ENCODE results near the gene TBC1D2B. TPM values are rescaled to one million over a fixed set of nuclear protein-coding genes. Genes with fewer than 3 reads are reported as not detected.

Gene TBC1D2B
- total and polyA plus RNA-seq, 2 of the 4 experiments (the other 2 are of a cell fraction) = 17.7 to 28.3 TPM

GRCh38 chr15:77974416-77975331, 102.8 kb downstream of the TBC1D2B start:
- Histone ChIP-seq H2AK9ac (replicated peaks; ENCODE audit: low read depth, low read length, poor library complexity) (no peak overlapping the region), H3K4me1 (ENCODE audit: control insufficient read depth, insufficient read depth, low read length) (peaks cover 13% of the 10 kb centered on the region), H3K23ac (ENCODE audit: low read depth, low read length) (no peak overlapping the region), H4K91ac (ENCODE audit: insufficient read depth, low read depth, low read length) (no peak overlapping the region), H3K27ac (ENCODE audit: insufficient read depth, low read length) (no peak overlapping the region), H4K8ac (ENCODE audit: low read depth in 2 of 2, low read length in 2 of 2) (no peak overlapping the region), H4K5ac (ENCODE audit: low read depth, low read length) (no peak overlapping the region), H3K4me3 (ENCODE audit: insufficient read depth, low read depth, low read length) (no peak overlapping the region), H3K36me3 (ENCODE audit: control insufficient read depth, insufficient read depth, low read length) (no peaks in the 10 kb centered on the region), H2BK20ac (ENCODE audit: low read depth, low read length) (no peak overlapping the region), H2BK15ac (ENCODE audit: low read depth, low read length) (no peak overlapping the region), H3K4ac (ENCODE audit: low read depth, low read length) (no peak overlapping the region), H3K56ac (ENCODE audit: extremely low read depth, insufficient read depth, low read length) (no peak overlapping the region), H2BK120ac (ENCODE audit: low read depth, low read length) (no peak overlapping the region), H3K18ac (ENCODE audit: low read depth, low read length) (no peak overlapping the region), H3K14ac (replicated peaks; ENCODE audit: low read depth, low read length) (no peak overlapping the region; the same call in 1 of the 2 replicates), H3K9ac (ENCODE audit: low read depth, low read length) (no peak overlapping the region), H3K79me1 (ENCODE audit: low read depth in 1 of 2, low read length in 2 of 2) (no peaks in the 10 kb centered on the region), H3K27me3 (ENCODE audit: control insufficient read depth, insufficient read depth, low read length) (peaks cover 4% of the 10 kb centered on the region), H4K20me1 (ENCODE audit: insufficient read depth, low read length) (no peaks in the 10 kb centered on the region), H3K4me2 (ENCODE audit: low read depth, low read length) (no peak overlapping the region), H3K9me1 (ENCODE audit: insufficient read depth, low read length) (no peaks in the 10 kb centered on the region), H2AK5ac (ENCODE audit: low read depth, low read length) (no peak overlapping the region), H2AFZ (replicated peaks; ENCODE audit: low read length, poor library complexity) (no peak overlapping the region), H2BK5ac (ENCODE audit: low read depth, low read length, poor library complexity, severe bottlenecking) (no peak overlapping the region), H3K9me3 (ENCODE audit: control insufficient read depth, insufficient read depth, low read length) (no peaks in the 10 kb centered on the region)
- 84% methylated on average over 9 of the region's 14 CpGs; no CpG with 5 or more reads in 1 of the 2 experiments for WGBS, 2 experiments (ENCODE audit: extremely low coverage in 2 of 2, insufficient read length in 1 of 2)
- intact Hi-C loops (cut with micrococcal nuclease) (no loop called here), dilution Hi-C loops (cut with HindIII; ENCODE audit: low sequenced_read_pairs, unreplicated experiment) (no loop called here), in situ Hi-C loops (cut with MboI; ENCODE audit: low sequenced_read_pairs) (loop anchor here (25.0 kb wide), 1 partner anchor 463 kb away; the partner anchor contains the start of gene IREB2)
- no TSS peak for BruUV-seq (replicated peaks)
- DNase-seq (no peak), ATAC-seq (ENCODE audit: low read depth) (no peak)
- ChIA-PET CTCF (no interaction called here), POLR2A (ENCODE audit: unreplicated experiment) (no interaction called here)
- TF ChIP-seq MAZ (IDR thresholded peaks at IDR 0.05; ENCODE audit: borderline replicate concordance, low read depth, low read length) = no peak
- no peak for TF ChIP-seq CTCF (conservative IDR thresholded peaks at IDR 0.05; ENCODE audit: low read depth, low read length)
- TF ChIP-seq FOS (IDR thresholded peaks at IDR 0.05; ENCODE audit: low read depth, low read length) = no peak
- no peak for TF ChIP-seq BHLHE40 (IDR thresholded peaks at IDR 0.05; ENCODE audit: low read depth, low read length)
- no peak for TF ChIP-seq RAD21 (IDR thresholded peaks at IDR 0.05; ENCODE audit: low read length)
- TF ChIP-seq MXI1 (IDR thresholded peaks at IDR 0.05; ENCODE audit: borderline replicate concordance, low read depth, low read length) = no peak
- TF ChIP-seq CHD1 (IDR thresholded peaks at IDR 0.05; ENCODE audit: low read depth, low read length) = no peak
- no peak for TF ChIP-seq CEBPB (IDR thresholded peaks at IDR 0.05; ENCODE audit: low read depth, low read length)
- TF ChIP-seq RFX5 (IDR thresholded peaks at IDR 0.05; ENCODE audit: low read depth, low read length) = no peak
- no peak for TF ChIP-seq RCOR1 (IDR thresholded peaks at IDR 0.05; ENCODE audit: insufficient replicate concordance, low read length)
- TF ChIP-seq USF2 (IDR thresholded peaks at IDR 0.05; ENCODE audit: low read depth, low read length) = no peak

Measured in IMR-90 (cell line).